Activated CD8-positive, alpha-beta memory T cell treated with anti-CD3 and anti-CD28 coated beads, Interleukin-2, amount 50 U/mL, for 1 hour (primary cell): Measurements from ENCODE around the gene DBP.

ENCODE experiments used
- DNase-seq: peaks from one replicate; pipeline ENCODE4 v3.0.0-alpha.2; 2020; ENCODE audit errors: extremely low read depth

DBP gene

GRCh38 chr19:48611872-48612271, 25.3 kb downstream of the DBP start:
- no peak for DNase-seq

DNA sequence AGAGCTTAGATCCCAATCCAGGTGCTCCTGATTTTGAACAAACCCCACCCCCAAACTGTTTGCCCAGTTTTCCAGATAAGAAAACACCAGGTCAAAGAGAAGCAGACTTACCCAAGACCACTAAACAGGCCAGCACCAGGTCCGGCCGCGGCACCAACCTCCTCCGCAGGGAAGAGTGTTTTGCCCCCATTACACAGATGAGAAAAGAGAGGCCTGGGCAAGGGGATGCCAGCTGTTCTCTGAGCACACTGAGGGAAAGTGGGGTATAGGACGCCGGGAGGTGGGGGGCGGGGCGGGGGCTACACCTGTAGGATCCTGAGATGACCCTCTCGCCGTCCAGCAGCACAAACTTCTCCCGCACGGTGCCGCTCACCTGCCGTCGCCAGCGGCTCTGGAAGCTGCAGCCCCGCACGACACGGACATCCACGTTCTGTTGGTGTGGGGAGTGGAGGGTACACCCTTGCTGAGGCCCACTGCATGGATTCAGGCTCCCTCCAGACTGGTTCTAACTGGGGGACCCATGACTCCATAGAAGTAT, 27.5 kb downstream of the DBP start:
- DNase-seq: no peak

GRCh38 chr19:48608798-48609263, 28.3 kb downstream of the DBP start:
- DNase-seq: no peak

DNA sequence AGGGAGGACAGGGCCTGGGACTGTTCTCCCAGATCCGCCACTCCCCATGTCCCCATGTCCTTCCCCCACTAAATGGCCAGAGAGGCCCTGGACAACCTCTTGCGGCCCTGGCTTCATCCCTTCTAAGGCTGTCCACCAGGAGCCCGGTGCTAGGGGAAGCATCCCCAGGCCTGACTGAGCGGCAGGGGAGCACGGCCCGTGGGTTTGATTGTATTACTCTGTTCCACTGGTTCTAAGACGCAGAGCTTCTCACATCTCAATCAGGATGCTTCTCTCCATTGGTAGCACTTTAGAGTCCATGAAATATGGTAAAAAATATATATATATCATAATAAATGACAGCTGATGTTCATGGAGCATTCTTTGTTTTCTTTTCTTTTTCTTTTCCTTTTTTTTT, 29.8 kb downstream of the DBP start:
- no peak for DNase-seq

- no peak for DNase-seq
These were observed 30.5 kb downstream of the DBP start, which contains the start of gene SPACA4 for GRCh38 chr19:48606463-48607358. SPACA4 (plus strand) TSS chr19:48606742; CDS start chr19:48606979, 237 bp downstream.

- DNase-seq: no peak
These were observed 33.3 kb downstream of the DBP start for GRCh38 chr19:48603850-48604249.

DNA sequence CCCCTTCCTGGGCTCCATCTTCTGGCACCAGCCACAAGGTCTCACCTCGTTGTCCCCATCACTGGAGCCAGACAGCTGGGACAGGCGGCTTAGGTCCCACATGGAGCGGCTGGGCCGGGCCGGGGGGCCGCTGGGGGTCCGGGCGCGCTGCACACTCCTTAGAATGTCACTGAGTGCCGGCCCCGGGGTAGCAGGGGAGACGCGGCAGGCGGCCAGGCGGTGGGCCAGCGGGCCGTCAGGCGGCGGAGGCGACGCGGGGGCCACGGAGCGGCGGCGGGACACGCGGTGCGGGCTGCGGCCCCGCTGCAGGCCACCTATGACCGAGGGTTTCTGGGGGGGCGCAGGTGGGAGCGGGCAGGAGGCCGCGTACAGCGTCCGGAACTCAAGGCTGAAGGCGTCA, 33.7 kb downstream of the DBP start:
- no peak for DNase-seq

GRCh38 chr19:48603001-48603400, 34.2 kb downstream of the DBP start:
- no peak for DNase-seq

GRCh38 chr19:48600679-48601417, 36.3 kb downstream of the DBP start:
- no peak for DNase-seq

DNA sequence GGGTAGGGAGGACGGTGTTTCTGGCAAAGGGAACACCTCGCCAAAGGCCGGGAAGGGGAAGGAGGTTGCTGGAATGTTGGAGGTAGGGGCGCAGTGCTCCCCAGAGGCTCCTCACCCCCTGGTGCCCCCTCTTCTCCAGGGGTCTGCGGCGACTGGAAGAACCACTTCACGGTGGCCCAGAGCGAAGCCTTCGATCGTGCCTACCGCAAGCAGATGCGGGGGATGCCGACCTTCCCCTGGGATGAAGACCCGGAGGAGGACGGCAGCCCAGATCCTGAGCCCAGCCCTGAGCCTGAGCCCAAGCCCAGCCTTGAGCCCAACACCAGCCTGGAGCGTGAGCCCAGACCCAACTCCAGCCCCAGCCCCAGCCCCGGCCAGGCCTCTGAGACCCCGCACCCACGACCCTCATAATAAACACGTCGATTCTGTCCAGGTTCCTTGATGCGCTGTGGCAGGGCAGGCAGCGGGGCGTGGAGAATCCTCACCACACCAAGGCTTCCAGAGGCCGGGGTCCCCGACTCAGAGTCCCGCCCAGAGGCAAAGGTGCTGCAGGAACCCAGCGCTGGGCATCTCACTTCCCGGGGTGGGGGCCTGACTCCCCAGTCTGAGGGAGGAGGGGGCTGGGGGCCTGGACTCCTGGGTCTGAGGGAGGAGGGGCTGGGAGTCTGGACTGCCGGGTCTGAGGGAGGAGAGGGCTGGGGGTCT, 38.0 kb downstream of the DBP start:
- no peak for DNase-seq

- DNase-seq: no peak
These were observed 40.3 kb downstream of the DBP start for GRCh38 chr19:48596679-48597465.

GRCh38 chr19:48596237-48596636, 40.9 kb downstream of the DBP start:
- DNase-seq: no peak

GRCh38 chr19:48595833-48596232, 41.3 kb downstream of the DBP start:
- DNase-seq: no peak

DNA sequence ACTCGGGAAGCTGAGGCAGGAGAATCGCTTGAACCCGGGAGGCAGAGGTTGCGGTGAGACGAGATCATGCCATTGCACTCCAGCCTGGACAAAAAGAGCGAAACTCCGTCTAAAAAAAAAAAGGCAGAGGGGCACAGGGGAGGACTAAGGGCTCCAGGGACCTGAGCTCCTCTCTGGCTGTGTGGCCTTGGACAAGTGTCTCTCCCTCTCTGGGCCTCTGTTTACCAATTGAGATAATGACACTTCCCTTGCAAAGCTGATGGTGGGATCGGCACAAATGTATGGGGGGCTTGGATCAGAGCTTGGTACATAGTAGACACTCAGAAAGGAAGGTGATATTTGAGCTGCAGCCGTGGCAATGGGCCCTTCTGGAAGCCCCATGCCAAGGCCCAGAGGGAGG, 42.0 kb downstream of the DBP start:
- no peak for DNase-seq

GRCh38 chr19:48591021-48591420, 46.2 kb downstream of the DBP start:
- no peak for DNase-seq

GRCh38 chr19:48588670-48589401, 48.3 kb downstream of the DBP start:
- peak; percentile 63 for DNase-seq

GRCh38 chr19:48587387-48587786, 49.8 kb downstream of the DBP start:
- no peak for DNase-seq

DNA sequence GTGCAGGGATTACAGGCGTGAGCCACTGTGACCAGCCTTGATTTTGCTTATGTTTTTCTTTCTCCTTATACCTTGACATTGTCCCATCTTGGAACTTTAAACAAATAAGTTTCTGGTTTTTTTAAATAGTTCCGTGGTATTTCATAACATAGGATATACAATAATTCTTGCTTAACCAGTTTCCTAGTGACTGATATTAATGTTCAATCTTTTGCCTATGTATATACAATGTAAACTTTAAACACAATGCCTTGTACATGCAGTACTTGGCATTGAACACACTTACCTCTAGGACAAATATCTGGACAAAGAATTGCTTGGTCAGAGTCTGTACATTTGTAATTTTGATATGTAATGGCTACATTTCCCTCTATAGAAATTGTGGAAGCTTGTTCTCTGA, 55.0 kb downstream of the DBP start:
- no peak for DNase-seq
